Left cardiac atrium (tissue), 4 donors: ENCODE results near the gene SYK. TPM values are rescaled to one million over a fixed set of nuclear protein-coding genes. Genes with fewer than 3 reads are reported as not detected.

Experiments used
- ATAC-seq, 2 donors: fragments of 200-7000 bp; cut with Tn5 transposase; one replicate each; pipeline ENCODE4 v1.9.1; 2020; ENCODE audit warnings: mild to moderate bottlenecking in 2 of 2, moderate library complexity in 2 of 2
- DNase-seq: peaks from one replicate; pipeline ENCODE4 v3.0.0-alpha.2; 2020
- intact Hi-C, 2 donors: fragments of 100-400 bp; cut with DNase I; formaldehyde crosslinking; loops; one replicate each; pipeline versions ENCODE4 v1.14.1 to v1.15.1; 2022 to 2023
- total RNA-seq, 2 donors: library from RNA; stranded (reverse); fragmentation: NEBNext Ultra II Directional; extraction: Animal tissue kit (Norgen Biotek cat#: 25700); gene quantifications; one replicate each; pipeline ENCODE4 v1.2.1, GENCODE V29; 2021
- donor health status: DM: no; HTN: yes; CAD: no.
- donor health status: DM: no; HTN: yes; CAD: no; lungs with severe emphysema.
- donor health status: DM: yes; HTN: yes; CAD: no.
- donor health status: Dilated cardiomyopathy.

SYK gene
- total RNA-seq, 2 donors from 2014 or later, result 5.6 to 10.3 TPM

- intact Hi-C loops, result loop anchor here (10.0 kb wide), 2 partner anchors 765 to 1065 kb away; no protein-coding TSS in a partner anchor
- DNase-seq (no peak), ATAC-seq (no peak)
These were observed 108.2 kb downstream of the SYK start for GRCh38 chr9:90909747-90910283.

- intact Hi-C loops, result loop anchor here (10.0 kb wide), 2 partner anchors 761 to 1061 kb away; no protein-coding TSS in a partner anchor
- ATAC-seq (no peak), DNase-seq (no peak)
These were observed 112.6 kb downstream of the SYK start for GRCh38 chr9:90914196-90914595.

GRCh38 chr9:90914868-90915483, 113.4 kb downstream of the SYK start:
- DNase-seq, result peak; percentile 76
- intact Hi-C loops, result loop anchor here (5.0 to 10.0 kb wide), 6 partner anchors 512 to 1060 kb away; no protein-coding TSS in a partner anchor
- ATAC-seq, result peak; percentile 94 to 95

GRCh38 chr9:90915693-90916092, 114.1 kb downstream of the SYK start:
- no peak for DNase-seq
- no peak for ATAC-seq
- intact Hi-C loops, result loop anchor here (5.0 to 10.0 kb wide), 6 partner anchors 512 to 1059 kb away; no protein-coding TSS in a partner anchor

GRCh38 chr9:90916147-90916734, 114.6 kb downstream of the SYK start:
- intact Hi-C loops, result loop anchor here (5.0 to 10.0 kb wide), 6 partner anchors 511 to 1059 kb away; no protein-coding TSS in a partner anchor
- DNase-seq, result no peak
- no peak for ATAC-seq

GRCh38 chr9:90919883-90920282, 118.3 kb downstream of the SYK start:
- intact Hi-C loops, result loop anchor here (5.0 to 10.0 kb wide), 6 partner anchors 507 to 1055 kb away; no protein-coding TSS in a partner anchor
- ATAC-seq, result peak; percentile 32 to 54
- DNase-seq, result peak; percentile 34

GRCh38 chr9:90921104-90921503, 119.5 kb downstream of the SYK start:
- DNase-seq (peak; percentile 74), ATAC-seq (peak; percentile 95 to 98)
- intact Hi-C loops, result no loop called here

- intact Hi-C loops, result no loop called here
- ATAC-seq (no peak), DNase-seq (no peak)
These were observed 120.3 kb downstream of the SYK start for GRCh38 chr9:90921969-90922368.

GRCh38 chr9:90925581-90926257, 124.1 kb downstream of the SYK start:
- ATAC-seq (no peak), DNase-seq (no peak)
- intact Hi-C loops, result no loop called here

GRCh38 chr9:90926936-90927335, 125.3 kb downstream of the SYK start:
- no peak for DNase-seq
- intact Hi-C loops, result no loop called here
- ATAC-seq, result no peak

- intact Hi-C loops, result no loop called here
- no peak for ATAC-seq
- DNase-seq, result no peak
These were observed 125.9 kb downstream of the SYK start for GRCh38 chr9:90927496-90927895.

- intact Hi-C loops, result no loop called here
- no peak for DNase-seq
- no peak for ATAC-seq
These were observed 128.0 kb downstream of the SYK start for GRCh38 chr9:90929626-90930025.

GRCh38 chr9:90933468-90933867, 131.8 kb downstream of the SYK start:
- DNase-seq (no peak), ATAC-seq (no peak)
- intact Hi-C loops, result no loop called here

- DNase-seq (no peak), ATAC-seq (no peak)
- intact Hi-C loops, result no loop called here
These were observed 137.7 kb downstream of the SYK start for GRCh38 chr9:90939351-90939750.

- intact Hi-C loops, result no loop called here
- DNase-seq (no peak), ATAC-seq (no peak)
These were observed 138.7 kb downstream of the SYK start for GRCh38 chr9:90940280-90940679.

- intact Hi-C loops, result no loop called here
- no peak for ATAC-seq
- no peak for DNase-seq
These were observed 140.0 kb downstream of the SYK start for GRCh38 chr9:90941661-90942060.

- ATAC-seq (no peak), DNase-seq (no peak)
- intact Hi-C loops, result no loop called here
These were observed 140.9 kb downstream of the SYK start for GRCh38 chr9:90942555-90942954.

- ATAC-seq, result no peak
- intact Hi-C loops, result no loop called here
- DNase-seq, result no peak
These were observed 141.7 kb downstream of the SYK start for GRCh38 chr9:90943341-90943740.

- intact Hi-C loops, result no loop called here
- DNase-seq, result no peak
- no peak for ATAC-seq
These were observed 143.7 kb downstream of the SYK start for GRCh38 chr9:90945336-90945735.

- DNase-seq (no peak), ATAC-seq (no peak)
- intact Hi-C loops, result no loop called here
These were observed 145.4 kb downstream of the SYK start for GRCh38 chr9:90946982-90947381.
